ENCODE data around the gene NFKBIB.

- TF ChIP-seq EZH2 (IDR thresholded peaks at IDR 0.05) = no peak
- no peak for TF ChIP-seq POLR2AphosphoS5 (IDR thresholded peaks at IDR 0.05; ENCODE audit: borderline replicate concordance, low read depth, low read length)
Observed at GRCh38 chr19:38917921-38918491, 18.2 kb downstream of the NFKBIB start.
